Ovary (tissue), 9 donors: Measurements from ENCODE around the gene NCF4. TPM values are rescaled to one million over a fixed set of nuclear protein-coding genes. Genes with fewer than 3 reads are reported as not detected.

ENCODE experiments used
- DNase-seq, 5 donors: peaks; one replicate each; pipeline ENCODE4 v3.0.0-alpha.2; 2019 to 2020
- H3K27ac ChIP-seq, 2 donors: fragments of 200-600 bp; one replicate each; pipeline versions ENCODE4 v1.5.1 to v1.8.0; 2019 to 2022
- H3K27me3 ChIP-seq: fragments of 200-600 bp; one replicate; pipeline ENCODE4 v1.8.0; 2022
- H3K36me3 ChIP-seq: fragments of 200-600 bp; sonication (generic); one replicate; pipeline ENCODE4 v1.5.1; 2019
- H3K4me1 ChIP-seq: one replicate; pipeline ENCODE4 v1.8.1; 2013; ENCODE audit warnings: mild to moderate bottlenecking, moderate library complexity; ENCODE audit not compliant: insufficient read depth
- H3K4me3 ChIP-seq: fragments of 200-600 bp; sonication (generic); one replicate; pipeline ENCODE4 v1.5.1; 2017
- H3K9me3 ChIP-seq, 2 donors: fragments of 200-600 bp in 1 of 2; sonication (generic) in 1 of 2; one replicate each; pipeline versions ENCODE4 v1.5.1 to v1.8.1; 2013 to 2019; ENCODE audit warnings: mild to moderate bottlenecking in 1 of 2, moderate library complexity in 1 of 2
- EP300 ChIP-seq: sonication (generic); formaldehyde crosslinking; IDR thresholded peaks from one replicate; pipeline ENCODE4 v1.6.1; 2017; ENCODE audit warnings: antibody characterized with exemption
- POLR2A ChIP-seq: fragments of 450-650 bp; IDR thresholded peaks from one replicate; pipeline ENCODE4 v1.6.1; 2017; ENCODE audit warnings: antibody characterized with exemption, mild to moderate bottlenecking, moderate library complexity
- WGBS, 3 donors: extraction: QIAGEN DNeasy Blood & Tissue Kit in 1 of 3; methylation state at CpG; one replicate each; pipeline versions ENCODE4 v1.1.5 to v1.1.7; 2013 to 2017; 5-methylcytosine and 5-hydroxymethylcytosine counted together
- intact Hi-C, 4 donors: fragments of 100-400 bp; cut with DNase I; formaldehyde crosslinking; loops; one replicate each; pipeline versions ENCODE4 v1.11.0 to v1.15.1; 2022 to 2023
- polyA plus RNA-seq, 2 donors: library from polyadenylated mRNA; stranded (reverse); fragments of 200-250 nt in 1 of 2; fragments of 350-450 nt in 1 of 2; fragmentation: Illumina TruSeq in 1 of 2; extraction: RNeasy Lipid Tissue Mini Kit (QIAGEN cat#74804) in 1 of 2; gene quantifications; one replicate each; pipeline ENCODE4 v1.2.3, GENCODE V29; 2013 to 2014
- total RNA-seq, 7 donors: library from RNA; depleted of rRNA in 2 of 7; stranded (reverse); fragments of >200 nt in 2 of 7; fragmentation: NEBNext Ultra II Directional in 3 of 7; extraction: Animal tissue kit (Norgen Biotek cat#: 25700) in 3 of 7; gene quantifications; one replicate each; pipeline versions ENCODE4 v1.1.0 to v1.2.4, GENCODE V29; 2016 to 2023
- TF ChIP-seq, protein P1 (sequence below), 3 donors: fragments of 450-650 bp in 2 of 3; fragments of 200-600 bp in 1 of 3; IDR thresholded peaks; one replicate each; pipeline versions ENCODE4 v1.5.1 to v1.8.0; 2016 to 2022; ENCODE audit warnings: antibody characterized with exemption in 3 of 3, mild to moderate bottlenecking in 1 of 3
- donor health status: DM: no; HTN: no; CAD: no; lungs with moderate emphysema.
- donor health status: DM: no; HTN: no; CAD: no.
- donor health status: Bipolar disorder and iron deficiency.
- donor health status: DM: yes; HTN: yes; CAD: no.
- donor health status: DM: no; HTN: no; CAD: no.
- donor health status: DM: yes; HTN: yes; CAD: no.

Gene NCF4
- total and polyA plus RNA-seq, 9 donors, result 2.2 to 6.7 (median 4.8) TPM

DNA sequence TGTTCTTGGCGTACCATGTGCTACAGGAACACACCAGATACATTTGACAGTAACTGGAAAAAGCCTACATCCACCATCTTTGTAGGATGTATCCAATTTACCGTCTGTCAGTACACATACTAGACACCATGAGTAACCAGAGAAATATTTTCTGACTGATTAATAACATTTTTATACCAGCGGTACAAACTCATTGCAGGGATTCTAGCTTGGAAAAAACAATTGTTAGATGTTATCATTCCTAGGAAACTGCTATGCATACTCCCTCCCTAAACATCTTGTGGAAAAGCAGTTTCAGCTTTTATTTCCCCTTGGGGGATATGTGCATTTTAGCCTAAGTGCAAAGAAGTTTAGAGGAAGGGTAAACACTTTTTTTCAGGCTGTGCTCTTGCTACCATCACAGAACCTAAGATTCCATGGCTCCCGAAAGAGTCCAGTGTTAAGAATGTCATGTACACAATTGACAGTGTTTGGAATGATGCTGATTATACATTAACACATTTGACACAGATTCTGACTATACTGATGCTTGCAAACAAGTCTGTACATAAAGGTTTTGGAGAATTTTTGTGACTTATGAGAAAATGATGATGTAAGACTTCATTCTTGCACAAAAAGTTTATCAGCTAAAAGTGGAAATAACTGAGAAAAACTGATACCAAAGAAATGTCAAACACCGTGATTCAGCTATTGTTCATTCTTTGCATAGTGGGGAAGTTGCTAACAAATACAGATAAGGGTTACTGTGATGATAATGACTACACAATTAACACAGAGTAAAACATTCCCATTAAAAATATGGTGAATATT, 23.7 kb downstream of the NCF4 start:
- Histone ChIP-seq H3K4me3 (no peak overlapping the region), H3K27ac (no peak overlapping the region), H3K36me3 (no peaks in the 10 kb centered on the region), H3K27me3 (no peaks in the 10 kb centered on the region), H3K9me3 (no peaks in the 10 kb centered on the region), H3K4me1 (no peaks in the 10 kb centered on the region)
- DNase-seq, result no peak
- WGBS, 3 donors, result 25 to 34% (median 29%) methylated on average over 5 of the region's 5 CpGs
- intact Hi-C loops, result no loop called here
- no peak for TF ChIP-seq EP300
- TF ChIP-seq, protein P1, sequence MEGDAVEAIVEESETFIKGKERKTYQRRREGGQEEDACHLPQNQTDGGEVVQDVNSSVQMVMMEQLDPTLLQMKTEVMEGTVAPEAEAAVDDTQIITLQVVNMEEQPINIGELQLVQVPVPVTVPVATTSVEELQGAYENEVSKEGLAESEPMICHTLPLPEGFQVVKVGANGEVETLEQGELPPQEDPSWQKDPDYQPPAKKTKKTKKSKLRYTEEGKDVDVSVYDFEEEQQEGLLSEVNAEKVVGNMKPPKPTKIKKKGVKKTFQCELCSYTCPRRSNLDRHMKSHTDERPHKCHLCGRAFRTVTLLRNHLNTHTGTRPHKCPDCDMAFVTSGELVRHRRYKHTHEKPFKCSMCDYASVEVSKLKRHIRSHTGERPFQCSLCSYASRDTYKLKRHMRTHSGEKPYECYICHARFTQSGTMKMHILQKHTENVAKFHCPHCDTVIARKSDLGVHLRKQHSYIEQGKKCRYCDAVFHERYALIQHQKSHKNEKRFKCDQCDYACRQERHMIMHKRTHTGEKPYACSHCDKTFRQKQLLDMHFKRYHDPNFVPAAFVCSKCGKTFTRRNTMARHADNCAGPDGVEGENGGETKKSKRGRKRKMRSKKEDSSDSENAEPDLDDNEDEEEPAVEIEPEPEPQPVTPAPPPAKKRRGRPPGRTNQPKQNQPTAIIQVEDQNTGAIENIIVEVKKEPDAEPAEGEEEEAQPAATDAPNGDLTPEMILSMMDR (IDR thresholded peaks at IDR 0.05), result no peak
- TF ChIP-seq POLR2A, result no peak

DNA sequence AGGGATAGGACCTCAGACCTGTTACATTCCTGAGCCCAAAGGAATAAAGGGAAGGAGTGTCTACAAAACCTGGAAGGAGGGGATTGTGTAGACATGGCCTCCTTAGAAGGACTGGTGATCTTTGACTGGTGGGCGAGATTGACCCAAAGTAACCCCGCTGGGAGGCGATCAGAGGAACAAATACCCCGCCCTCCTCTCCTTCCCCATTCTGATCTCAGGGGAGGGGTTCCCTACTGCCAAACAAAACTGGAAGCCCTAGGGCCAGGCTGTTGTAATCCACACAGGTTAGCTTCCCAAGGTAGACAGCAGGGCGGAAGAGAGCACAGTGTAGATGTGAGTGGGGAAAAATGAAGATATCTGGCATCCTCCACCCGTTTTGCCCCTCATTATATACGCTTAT, 24.7 kb downstream of the NCF4 start:
- intact Hi-C loops, result no loop called here
- WGBS, 3 donors, result 84 to 87% (median 87%) methylated on average over 7 of the region's 7 CpGs

DNA sequence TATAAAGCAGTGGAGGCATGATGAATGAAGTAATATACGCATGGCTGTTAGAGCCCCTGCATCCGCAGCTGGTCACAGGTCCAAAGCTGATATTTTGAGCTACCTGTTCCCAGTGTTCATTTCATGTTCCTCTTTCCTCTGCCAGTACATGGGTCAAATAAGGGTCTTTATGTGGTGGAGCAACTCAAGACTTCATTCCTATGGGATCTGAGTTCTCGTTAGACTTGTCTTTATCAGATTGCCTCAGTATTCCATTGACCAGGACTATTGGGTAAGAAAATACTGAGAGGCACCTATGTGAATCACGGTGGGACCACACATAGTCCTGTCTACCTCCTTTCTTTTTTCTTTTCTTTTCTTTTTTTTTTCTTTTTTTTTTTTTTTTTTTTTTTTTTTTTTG, 25.2 kb downstream of the NCF4 start:
- 91 to 93% (median 91%) methylated on average over 4 of the region's 4 CpGs for WGBS, 3 donors
- Histone ChIP-seq H3K27ac (no peak overlapping the region), H3K27me3 (no peaks in the 10 kb centered on the region), H3K4me3 (no peak overlapping the region), H3K9me3 (no peaks in the 10 kb centered on the region), H3K36me3 (no peaks in the 10 kb centered on the region), H3K4me1 (no peaks in the 10 kb centered on the region)
- intact Hi-C loops, result no loop called here
- TF ChIP-seq, protein P1 (IDR thresholded peaks at IDR 0.05), result no peak
- TF ChIP-seq EP300, result no peak
- no peak for TF ChIP-seq POLR2A
- DNase-seq, result no peak

More for the DNA sequence above, 24.7 kb downstream of the NCF4 start:
- no peaks in the 10 kb centered on the region for H3K9me3 ChIP-seq
- no peak overlapping the region for H3K27ac ChIP-seq
- no peak for DNase-seq
- no peak overlapping the region for H3K4me3 ChIP-seq
- TF ChIP-seq POLR2A (no peak), EP300 (no peak)
- TF ChIP-seq, protein P1 (IDR thresholded peaks at IDR 0.05), result no peak
- H3K27me3 ChIP-seq, result no peaks in the 10 kb centered on the region
- no peaks in the 10 kb centered on the region for H3K4me1 ChIP-seq
- no peaks in the 10 kb centered on the region for H3K36me3 ChIP-seq

DNA sequence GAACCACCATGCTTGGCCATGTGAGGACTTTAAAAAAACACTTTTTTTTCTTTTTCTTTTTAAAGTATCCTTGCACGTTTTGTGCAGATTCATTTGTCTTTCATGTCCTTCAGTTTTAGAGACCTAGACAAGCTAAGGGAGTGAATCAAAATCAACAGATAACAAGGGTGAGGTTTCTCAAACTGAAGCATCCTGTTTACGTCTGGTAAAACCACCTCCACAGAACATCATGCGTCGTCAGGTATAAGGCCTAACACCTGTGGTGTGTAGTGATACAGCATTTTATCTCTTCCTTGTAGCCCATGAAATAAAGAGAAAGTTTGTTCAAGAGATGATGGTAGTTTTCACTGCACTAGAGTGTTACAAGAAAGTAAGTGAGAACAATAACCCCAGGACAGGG, 26.4 kb downstream of the NCF4 start:
- Histone ChIP-seq H3K4me3 (no peak overlapping the region), H3K9me3 (no peaks in the 10 kb centered on the region), H3K27me3 (no peaks in the 10 kb centered on the region), H3K36me3 (no peaks in the 10 kb centered on the region), H3K27ac (no peak overlapping the region), H3K4me1 (no peaks in the 10 kb centered on the region)
- TF ChIP-seq EP300 (no peak), POLR2A (no peak)
- TF ChIP-seq, protein P1 (IDR thresholded peaks at IDR 0.05), result no peak
- no peak for DNase-seq
- 55 to 73% (median 65%) methylated on average over 4 of the region's 4 CpGs for WGBS, 3 donors
- intact Hi-C loops, result no loop called here
